GM08714 (cell line): ENCODE data around the gene EXT2.

Source experiments
- H3K4me3 ChIP-seq: fragments of 200-500 bp; sonication (Bioruptor generic); 2 replicates; pipeline ENCODE4 v1.5.1; 2014; ENCODE audit warnings: mild to moderate bottlenecking, low read length, inconsistent platforms
- ZNF274 ChIP-seq: IDR thresholded peaks from 2 replicates; pipeline ENCODE4 v1.6.1; 2012; ENCODE audit warnings: mild to moderate bottlenecking, low read depth, low read length

Gene EXT2

DNA sequence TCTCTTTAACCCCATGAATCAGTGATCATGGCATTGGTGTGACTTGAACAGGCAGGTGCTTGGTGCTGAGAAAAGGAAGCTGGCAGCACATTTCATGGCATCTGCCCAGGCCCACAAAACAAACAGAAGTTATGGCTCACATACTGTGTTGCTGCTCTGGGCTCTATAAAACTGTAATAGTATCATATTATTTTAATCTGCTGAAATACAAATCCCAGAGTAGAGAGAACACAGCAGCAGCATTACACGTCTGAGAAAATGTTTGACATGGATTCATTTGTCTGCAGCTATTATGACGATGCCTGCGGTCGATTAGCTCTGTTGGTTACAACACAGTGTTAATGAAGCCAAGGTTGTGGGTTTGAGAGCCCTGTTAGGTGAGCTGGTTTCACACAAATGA, 133.6 kb downstream of the EXT2 start:
- TF ChIP-seq ZNF274: no peak
- H3K4me3 ChIP-seq: no peak overlapping the region

DNA sequence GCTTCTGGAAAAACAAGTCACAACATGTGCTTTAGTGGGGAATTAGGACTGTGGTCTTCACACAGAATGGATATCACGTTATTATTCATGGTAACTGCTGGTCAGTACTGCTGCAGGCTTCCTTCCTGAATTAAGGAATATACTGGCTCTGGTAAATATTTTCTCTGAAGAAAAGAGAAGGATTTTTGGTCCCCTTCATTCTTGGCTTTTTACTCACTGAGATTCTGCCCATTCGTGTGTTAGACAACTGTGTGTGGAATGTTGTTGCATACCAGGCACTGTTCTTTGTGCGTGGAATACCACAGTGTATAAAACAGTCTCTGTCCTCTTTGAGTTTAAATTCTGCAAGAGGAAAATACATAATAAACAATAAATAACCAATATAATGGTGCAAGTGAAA, 134.1 kb downstream of the EXT2 start:
- no peak overlapping the region for H3K4me3 ChIP-seq
- no peak for TF ChIP-seq ZNF274

DNA sequence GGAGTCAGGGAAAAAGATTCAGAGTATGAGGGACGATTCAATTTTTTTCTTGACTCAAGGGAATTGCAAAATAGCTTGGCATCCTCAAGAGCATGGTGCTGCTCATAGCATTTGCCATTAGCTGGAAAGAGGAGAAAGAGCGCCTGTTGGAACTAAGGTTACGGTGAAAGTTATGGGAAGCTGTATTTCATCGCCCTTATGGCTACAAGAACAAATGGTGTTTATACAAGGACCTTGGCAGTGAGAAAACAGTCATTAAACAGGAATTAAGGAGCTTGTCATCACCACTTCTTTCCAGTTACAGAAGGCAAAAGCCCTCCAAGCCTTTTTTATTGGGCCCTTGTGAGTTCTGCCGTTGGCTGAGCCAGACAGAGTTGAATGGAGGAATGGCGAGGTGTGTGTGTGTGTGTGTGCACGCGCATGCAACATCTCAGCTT, 140.3 kb downstream of the EXT2 start:
- TF ChIP-seq ZNF274: no peak
- no peak overlapping the region for H3K4me3 ChIP-seq

DNA sequence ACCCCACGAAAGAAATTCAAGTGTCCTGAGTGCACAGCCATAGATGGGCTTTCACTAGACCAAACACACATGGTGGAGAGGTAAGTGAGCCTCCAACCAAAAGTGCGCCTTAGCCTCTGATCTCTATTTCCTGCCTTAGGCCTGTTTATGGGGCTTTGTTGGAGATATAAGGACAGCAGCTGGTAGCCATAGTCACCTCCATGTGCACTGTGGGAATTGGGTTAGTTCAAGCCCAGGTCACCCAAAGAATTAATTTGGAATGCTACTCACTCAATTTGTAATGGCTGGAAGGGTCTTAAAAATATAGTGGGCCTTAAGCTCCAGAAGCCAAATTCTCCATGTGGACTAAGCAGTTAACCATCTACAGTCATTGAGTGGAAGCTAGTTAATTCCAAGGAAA, 140.8 kb downstream of the EXT2 start:
- no peak for TF ChIP-seq ZNF274
- no peak overlapping the region for H3K4me3 ChIP-seq

DNA sequence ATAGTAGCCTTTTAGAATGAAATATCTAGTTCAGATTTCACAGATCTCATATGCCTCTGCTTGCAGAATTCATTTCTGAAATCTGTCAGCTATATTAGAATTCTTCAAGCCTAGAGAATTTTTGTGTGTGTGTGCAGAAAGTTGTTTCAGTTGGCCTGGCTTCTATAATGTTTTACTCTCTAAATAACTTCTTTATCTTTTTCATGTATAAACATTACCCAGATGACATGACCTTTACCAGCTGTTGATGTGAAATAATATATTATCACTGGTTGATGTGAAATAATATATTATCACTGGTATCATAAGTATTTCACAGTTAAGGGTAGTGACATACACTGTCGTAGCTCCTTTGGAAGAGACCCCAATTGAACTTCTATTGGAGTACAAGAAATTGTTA, 141.7 kb downstream of the EXT2 start:
- H3K4me3 ChIP-seq: no peak overlapping the region
- no peak for TF ChIP-seq ZNF274

DNA sequence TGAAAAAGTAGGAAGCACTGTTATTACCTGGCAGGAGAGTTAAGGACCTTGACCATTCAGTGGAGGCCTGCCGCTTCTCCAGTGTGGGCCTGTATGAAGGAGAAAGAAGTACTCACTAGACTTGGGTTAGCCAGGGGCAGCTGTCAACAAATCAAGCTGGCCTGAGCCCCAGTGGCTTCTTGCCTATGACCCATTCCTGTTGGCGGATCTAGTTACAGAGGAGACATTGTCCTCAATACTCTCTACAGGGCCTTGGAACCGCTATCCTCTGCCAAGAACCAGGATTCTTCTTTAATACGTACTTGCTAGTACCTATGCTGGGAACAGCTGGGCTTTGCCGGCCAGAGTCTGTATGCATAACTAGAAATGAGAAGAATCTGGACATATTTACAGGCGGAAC, 146.4 kb downstream of the EXT2 start:
- no peak overlapping the region for H3K4me3 ChIP-seq
- TF ChIP-seq ZNF274: no peak

DNA sequence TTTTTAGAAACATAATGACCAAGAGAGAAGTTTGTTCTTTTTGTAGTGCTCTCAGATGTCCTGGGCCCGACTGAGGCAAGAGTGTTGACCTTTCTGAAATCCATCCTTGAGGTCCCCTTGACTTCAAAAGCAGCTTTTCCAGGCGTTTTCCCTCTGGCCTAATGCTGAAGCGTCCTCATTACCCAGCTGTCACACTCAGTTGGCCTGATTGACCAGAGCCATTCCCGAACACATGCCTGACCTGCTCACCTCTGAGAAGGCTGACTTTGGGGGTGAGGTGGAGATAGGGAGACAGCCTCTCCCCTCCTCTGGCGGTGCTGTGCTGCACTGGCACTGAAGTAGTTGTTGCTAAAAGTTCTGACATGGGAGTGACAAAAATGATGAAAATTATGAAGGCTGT, 147.6 kb downstream of the EXT2 start:
- H3K4me3 ChIP-seq: no peak overlapping the region
- TF ChIP-seq ZNF274: no peak

DNA sequence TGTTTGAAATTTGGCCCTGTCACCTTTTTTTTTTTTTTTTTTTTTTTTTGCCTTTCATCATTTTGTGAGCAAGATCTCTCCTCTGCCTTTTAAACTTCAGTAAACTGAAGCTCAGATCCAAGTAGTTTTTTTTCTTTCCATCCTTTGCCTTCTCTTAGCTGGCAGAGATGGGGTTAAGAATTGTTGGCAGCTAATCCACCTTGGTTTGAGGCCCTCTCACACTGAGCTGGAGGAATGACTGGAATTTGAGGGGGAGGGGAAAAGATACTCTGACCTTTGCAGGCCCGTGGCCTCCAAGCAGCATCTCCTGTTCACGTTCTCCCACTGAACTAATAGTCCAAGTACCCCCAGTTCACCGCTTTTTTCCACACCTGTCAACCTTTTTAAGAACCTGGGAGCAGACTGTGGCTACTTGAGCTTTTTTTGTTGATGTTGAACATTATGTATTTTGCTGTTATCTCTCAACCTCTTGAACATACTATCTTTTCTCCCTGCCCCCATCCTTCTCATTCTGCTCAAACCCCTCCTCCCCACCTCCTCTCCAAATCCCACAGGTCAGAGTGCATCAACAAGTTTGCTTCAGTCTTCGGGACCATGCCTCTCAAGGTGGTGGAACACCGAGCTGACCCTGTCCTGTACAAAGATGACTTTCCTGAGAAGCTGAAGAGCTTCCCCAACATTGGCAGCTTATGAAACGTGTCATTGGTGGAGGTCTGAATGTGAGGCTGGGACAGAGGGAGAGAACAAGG, 148.3 kb downstream of the EXT2 start:
- TF ChIP-seq ZNF274: no peak
- no peak overlapping the region for H3K4me3 ChIP-seq

DNA sequence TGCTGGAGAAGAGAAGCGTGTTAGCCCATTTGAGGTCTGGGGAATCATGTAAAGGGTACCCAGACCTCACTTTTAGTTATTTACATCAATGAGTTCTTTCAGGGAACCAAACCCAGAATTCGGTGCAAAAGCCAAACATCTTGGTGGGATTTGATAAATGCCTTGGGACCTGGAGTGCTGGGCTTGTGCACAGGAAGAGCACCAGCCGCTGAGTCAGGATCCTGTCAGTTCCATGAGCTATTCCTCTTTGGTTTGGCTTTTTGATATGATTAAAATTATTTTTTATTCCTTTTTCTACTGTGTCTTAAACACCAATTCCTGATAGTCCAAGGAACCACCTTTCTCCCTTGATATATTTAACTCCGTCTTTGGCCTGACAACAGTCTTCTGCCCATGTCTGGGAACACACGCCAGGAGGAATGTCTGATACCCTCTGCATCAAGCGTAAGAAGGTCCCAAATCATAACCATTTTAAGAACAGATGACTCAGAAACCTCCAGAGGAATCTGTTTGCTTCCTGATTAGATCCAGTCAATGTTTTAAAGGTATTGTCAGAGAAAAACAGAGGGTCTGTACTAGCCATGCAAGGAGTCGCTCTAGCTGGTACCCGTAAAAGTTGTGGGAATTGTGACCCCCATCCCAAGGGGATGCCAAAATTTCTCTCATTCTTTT, 149.3 kb downstream of the EXT2 start:
- no peak overlapping the region for H3K4me3 ChIP-seq
- no peak for TF ChIP-seq ZNF274

DNA sequence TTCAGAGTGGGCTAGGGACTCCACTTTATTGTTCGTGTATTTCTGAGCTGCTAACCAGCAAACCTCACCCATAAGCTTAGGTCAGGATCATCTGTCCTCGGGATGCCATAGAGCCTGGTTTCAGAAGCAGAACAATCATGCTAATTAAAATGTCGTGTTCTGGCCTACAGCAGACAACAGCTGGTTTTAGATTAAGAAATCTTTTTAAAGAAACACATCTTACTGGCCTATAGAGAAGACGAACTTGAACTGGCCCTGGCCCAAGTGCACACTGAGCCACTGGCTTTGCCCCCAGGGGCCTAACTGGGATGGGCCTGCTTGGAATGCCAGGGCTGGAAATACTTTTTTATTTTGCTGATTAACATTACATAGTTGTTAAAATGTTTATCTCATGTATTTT, 151.2 kb downstream of the EXT2 start:
- H3K4me3 ChIP-seq: no peak overlapping the region
- TF ChIP-seq ZNF274: no peak

DNA sequence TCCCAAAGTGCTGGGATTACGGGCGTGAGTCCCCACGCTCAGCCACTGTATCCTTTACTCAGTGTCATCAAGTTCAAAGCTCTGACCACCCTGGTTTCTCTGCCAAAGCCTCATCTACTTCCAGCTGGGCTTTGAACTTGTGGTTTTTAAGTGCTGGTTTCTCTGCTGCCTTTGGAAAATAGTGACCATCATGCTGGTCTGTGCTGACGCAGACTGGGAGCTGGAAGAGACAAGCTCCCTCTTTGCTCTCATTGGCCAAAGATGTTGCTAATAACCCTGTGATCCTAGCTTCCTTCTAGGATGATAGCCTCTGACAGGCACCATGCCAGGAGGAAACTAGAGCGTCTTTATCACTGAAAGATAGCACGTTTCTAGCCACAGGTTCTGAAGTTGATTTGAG, 152.0 kb downstream of the EXT2 start:
- no peak for TF ChIP-seq ZNF274
- H3K4me3 ChIP-seq: no peak overlapping the region

DNA sequence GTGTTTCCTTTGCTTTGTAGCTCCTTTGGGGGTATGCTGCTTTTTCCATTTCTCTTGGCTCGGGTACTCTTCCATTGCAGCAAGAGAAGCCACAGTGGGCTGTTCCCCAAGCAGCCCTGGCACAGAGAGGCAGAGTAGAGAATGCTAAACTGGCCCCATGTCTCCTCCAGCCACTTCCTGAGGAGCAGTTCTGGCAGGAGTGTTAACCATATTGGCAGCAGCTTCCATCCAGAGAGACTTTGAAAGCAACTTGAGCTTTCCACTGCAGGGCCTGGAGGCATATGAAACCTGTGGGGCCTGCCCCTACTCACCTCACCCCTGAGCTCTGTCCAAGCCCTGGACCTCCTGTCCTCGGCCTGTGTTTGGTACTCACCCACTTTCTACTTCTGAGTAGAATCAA, 152.6 kb downstream of the EXT2 start:
- no peak for TF ChIP-seq ZNF274

DNA sequence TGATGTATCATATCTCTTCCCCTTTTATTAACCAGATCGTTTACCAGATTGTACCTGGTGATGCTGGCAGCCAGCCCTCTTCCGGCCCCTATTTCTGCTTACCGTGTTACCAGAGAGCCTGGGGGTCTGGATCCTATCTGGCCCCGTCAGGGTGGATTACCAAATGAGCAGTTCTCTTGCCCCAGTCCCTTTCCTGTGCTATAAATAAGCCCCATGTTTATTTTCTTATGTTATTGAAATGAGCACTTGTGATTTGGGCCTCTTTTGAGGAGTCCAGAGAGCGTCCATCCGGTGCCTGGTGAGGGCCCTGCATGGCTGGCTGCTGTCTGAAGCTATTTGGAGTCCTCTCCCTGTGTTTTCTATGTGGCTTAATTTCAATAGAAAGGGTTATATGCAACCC, 154.9 kb downstream of the EXT2 start:
- no peak for TF ChIP-seq ZNF274
- H3K4me3 ChIP-seq: no peak overlapping the region

More for the DNA sequence above, 152.6 kb downstream of the EXT2 start:
- H3K4me3 ChIP-seq: no peak overlapping the region

DNA sequence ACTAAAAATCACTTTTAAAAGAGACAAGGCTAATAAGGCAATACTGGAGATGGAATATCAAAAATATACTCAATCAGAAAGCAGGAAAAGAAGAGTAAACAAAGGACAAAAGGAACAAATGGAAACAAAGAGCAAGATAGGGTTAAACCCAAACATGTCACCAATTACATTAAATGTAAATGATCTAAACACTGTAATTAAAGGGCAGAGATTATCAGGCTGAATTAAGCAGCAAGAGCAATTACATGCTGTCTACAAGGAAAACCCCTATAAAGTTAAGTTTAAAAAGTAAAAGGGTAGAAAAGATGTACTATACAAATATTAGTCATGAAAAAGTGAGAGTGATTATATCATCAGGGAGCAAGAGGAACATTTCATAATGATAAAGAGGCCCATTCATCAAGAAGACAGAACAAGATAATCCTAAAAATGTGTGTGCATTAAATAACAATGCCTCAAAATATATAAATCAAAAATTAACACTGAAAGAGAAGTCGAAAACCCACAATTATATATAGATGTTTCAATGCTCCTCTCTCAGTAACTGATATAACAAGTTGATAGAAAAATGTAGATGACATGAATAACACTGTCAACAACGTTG, 157.6 kb downstream of the EXT2 start:
- no peak for TF ChIP-seq ZNF274
- H3K4me3 ChIP-seq: no peak overlapping the region

DNA sequence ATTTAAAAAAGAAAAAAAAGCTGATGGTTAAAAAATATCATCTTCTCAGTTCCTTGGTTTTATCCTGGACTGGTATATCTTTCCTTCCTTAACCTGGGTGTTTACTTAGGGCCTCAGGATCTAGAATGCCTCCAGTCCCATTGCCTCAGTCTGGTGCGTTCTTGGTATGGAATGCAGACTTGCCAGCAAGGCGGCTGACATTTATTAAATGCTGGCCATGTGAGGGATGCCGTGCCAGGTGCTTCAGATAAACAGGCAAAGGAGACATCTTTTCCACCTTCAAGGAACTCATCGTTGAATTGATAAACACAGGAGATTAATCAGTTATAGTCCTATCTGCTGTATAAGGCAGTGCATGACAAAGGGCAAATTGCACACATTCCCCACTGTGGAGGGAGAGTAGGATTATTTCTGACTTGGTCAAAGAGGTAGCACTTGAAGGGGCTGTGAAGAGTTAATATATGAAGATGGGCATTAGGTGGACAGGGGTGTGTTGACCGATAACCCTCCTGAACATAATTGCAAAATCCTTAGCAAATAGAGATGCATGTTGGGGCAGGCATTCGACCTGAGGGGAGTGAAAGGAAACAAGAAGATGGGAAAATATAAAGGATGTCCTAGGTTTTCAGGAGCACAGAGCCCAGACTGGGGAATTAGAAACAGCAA, 160.1 kb downstream of the EXT2 start:
- TF ChIP-seq ZNF274: no peak
- H3K4me3 ChIP-seq: no peak overlapping the region
